OCI-LY3 (cell line): Measurements from ENCODE around the gene SLC20A1.

Experiments used
- H2AFZ ChIP-seq: fragments of 200-600, 300-600 bp; shearing (Covaris generic); 2 replicates; pipeline ENCODE4 v1.6.0; 2014; ENCODE audit warnings: antibody characterized with exemption, low read depth, low read length
- H3K27ac ChIP-seq: fragments of 200-600, 300-600 bp; sonication (generic); 2 replicates; pipeline ENCODE4 v1.5.1; 2014; ENCODE audit warnings: mild to moderate bottlenecking, low read length, moderate library complexity, mixed read lengths
- H3K27me3 ChIP-seq: fragments of 200-600, 300-600 bp; sonication (generic); 2 replicates; pipeline ENCODE4 v1.6.1; 2014; ENCODE audit warnings: low read depth, low read length, mixed read lengths
- H3K36me3 ChIP-seq: fragments of 200-600, 300-600 bp; sonication (generic); replicated peaks from 2 replicates; pipeline ENCODE3; 2014; ENCODE audit warnings: low read depth, low read length, mixed read lengths
- H3K4me1 ChIP-seq: fragments of 300-600, 200-600 bp; sonication (generic); 2 replicates; pipeline ENCODE4 v1.6.1; 2014; ENCODE audit warnings: low read length, mixed read lengths
- H3K4me2 ChIP-seq: fragments of 200-600, 300-600 bp; sonication (generic); 2 replicates; pipeline ENCODE4 v1.6.1; 2014; ENCODE audit warnings: low read length, mixed read lengths
- H3K4me3 ChIP-seq: fragments of 300-600, 200-600 bp; sonication (generic); 2 replicates; pipeline ENCODE4 v1.5.1; 2014; ENCODE audit warnings: antibody characterized with exemption, mild to moderate bottlenecking, low read length, moderate library complexity
- H3K79me2 ChIP-seq: fragments of 300-600, 200-600 bp; shearing (Covaris generic); 2 replicates; pipeline ENCODE4 v1.6.1; 2014; ENCODE audit warnings: mild to moderate bottlenecking, low read length, mixed read lengths
- H3K9ac ChIP-seq: fragments of 300-600, 200-600 bp; shearing (Covaris generic); 2 replicates; pipeline ENCODE4 v1.6.0; 2014; ENCODE audit warnings: mild to moderate bottlenecking, low read length, moderate library complexity
- H3K9me3 ChIP-seq: fragments of 200-600, 300-600 bp; shearing (Covaris generic); 2 replicates; pipeline ENCODE4 v1.6.1; 2014; ENCODE audit warnings: low read length, mixed read lengths; ENCODE audit not compliant: insufficient read depth
- H4K20me1 ChIP-seq: fragments of 200-600, 300-600 bp; sonication (generic); 2 replicates; pipeline ENCODE4 v1.6.1; 2016; ENCODE audit warnings: low read length, mixed read lengths; ENCODE audit not compliant: insufficient read depth
- CTCF ChIP-seq: fragments of 200-600, 300-600 bp; sonication (generic); IDR thresholded peaks from 2 replicates; pipeline ENCODE4 v1.5.1; 2014; ENCODE audit warnings: antibody characterized with exemption, low read length, low read depth
- EZH2phosphoT487 ChIP-seq: fragments of 200-600 bp; shearing (Covaris generic); IDR thresholded peaks from 2 replicates; pipeline ENCODE4 v1.6.1; 2018; ENCODE audit warnings: antibody characterized with exemption, mixed run types, low read depth

SLC20A1 gene

GRCh38 chr2:112630268-112630667 lies 15.5 kb upstream of the SLC20A1 start:
- TF ChIP-seq CTCF (no peak), EZH2phosphoT487 (no peak)
- no peaks in the 10 kb centered on the region for H3K9me3 ChIP-seq
- peaks cover 31% of the 10 kb centered on the region for H3K4me1 ChIP-seq
- no peaks in the 10 kb centered on the region for H3K36me3 ChIP-seq
- H3K4me2 ChIP-seq = peak overlapping the region; percentile 84; the same call in 1 of the 2 replicates
- no peaks in the 10 kb centered on the region for H4K20me1 ChIP-seq
- no peak overlapping the region for H3K4me3 ChIP-seq
- no peak overlapping the region for H3K27ac ChIP-seq
- H2AFZ ChIP-seq = no peak overlapping the region
- peaks cover 48% of the 10 kb centered on the region for H3K27me3 ChIP-seq
- no peaks in the 10 kb centered on the region for H3K79me2 ChIP-seq
- H3K9ac ChIP-seq = no peak overlapping the region

- TF ChIP-seq EZH2phosphoT487 (no peak), CTCF (no peak)
- Histone ChIP-seq H3K79me2 (no peaks in the 10 kb centered on the region), H3K27ac (no peak overlapping the region), H3K27me3 (peaks cover 69% of the 10 kb centered on the region), H2AFZ (no peak overlapping the region), H3K4me2 (no peak overlapping the region), H3K9me3 (no peaks in the 10 kb centered on the region), H3K9ac (no peak overlapping the region), H3K4me3 (no peak overlapping the region), H4K20me1 (peaks cover 3% of the 10 kb centered on the region; the same call in 1 of the 2 replicates), H3K36me3 (no peaks in the 10 kb centered on the region), H3K4me1 (peaks cover 37% of the 10 kb centered on the region)
Observed at GRCh38 chr2:112633708-112634107, 12.0 kb upstream of the SLC20A1 start.

- no peaks in the 10 kb centered on the region for H3K36me3 ChIP-seq
- H3K79me2 ChIP-seq = no peaks in the 10 kb centered on the region
- H3K9me3 ChIP-seq = no peaks in the 10 kb centered on the region
- peaks cover 3% of the 10 kb centered on the region; the same call in 1 of the 2 replicates for H4K20me1 ChIP-seq
- peaks cover 37% of the 10 kb centered on the region for H3K4me1 ChIP-seq
- H3K4me2 ChIP-seq = no peak overlapping the region
- no peak overlapping the region for H3K27ac ChIP-seq
- H3K27me3 ChIP-seq = peaks cover 65% of the 10 kb centered on the region
- no peak overlapping the region for H2AFZ ChIP-seq
- TF ChIP-seq EZH2phosphoT487 (no peak), CTCF (no peak)
- H3K4me3 ChIP-seq = no peak overlapping the region
- H3K9ac ChIP-seq = no peak overlapping the region
Observed at GRCh38 chr2:112634153-112634873, 11.4 kb upstream of the SLC20A1 start.

- H2AFZ ChIP-seq = no peak overlapping the region
- peaks cover 3% of the 10 kb centered on the region; the same call in 1 of the 2 replicates for H4K20me1 ChIP-seq
- no peak for TF ChIP-seq EZH2phosphoT487
- TF ChIP-seq CTCF = no peak
- no peak overlapping the region for H3K4me3 ChIP-seq
- H3K4me2 ChIP-seq = no peak overlapping the region
- peaks cover 60% of the 10 kb centered on the region for H3K27me3 ChIP-seq
- no peak overlapping the region for H3K27ac ChIP-seq
- H3K9me3 ChIP-seq = no peaks in the 10 kb centered on the region
- H3K79me2 ChIP-seq = no peaks in the 10 kb centered on the region
- H3K4me1 ChIP-seq = peaks cover 37% of the 10 kb centered on the region
- H3K9ac ChIP-seq = no peak overlapping the region
- H3K36me3 ChIP-seq = no peaks in the 10 kb centered on the region
Observed at GRCh38 chr2:112634874-112635157, 10.9 kb upstream of the SLC20A1 start.
